GM21528 (cell line): Measurements from ENCODE around the gene DLGAP1.
A peak's percentile ranks its signal among the peaks of the same experiment; 100 is the strongest.
"Not testable (repeated sequence)": the region's sequence is repeated elsewhere in the genome, so short reads cannot be mapped to it uniquely, and the experiment has no call there.

ENCODE experiments used
- ATAC-seq: cut with Tn5 transposase; IDR thresholded peaks from one replicate; pipeline ENCODE4 v1.9.1; 2021; ENCODE audit warnings: mild to moderate bottlenecking, moderate library complexity; ENCODE audit not compliant: unreplicated experiment, low FRiP score

Gene DLGAP1

DNA sequence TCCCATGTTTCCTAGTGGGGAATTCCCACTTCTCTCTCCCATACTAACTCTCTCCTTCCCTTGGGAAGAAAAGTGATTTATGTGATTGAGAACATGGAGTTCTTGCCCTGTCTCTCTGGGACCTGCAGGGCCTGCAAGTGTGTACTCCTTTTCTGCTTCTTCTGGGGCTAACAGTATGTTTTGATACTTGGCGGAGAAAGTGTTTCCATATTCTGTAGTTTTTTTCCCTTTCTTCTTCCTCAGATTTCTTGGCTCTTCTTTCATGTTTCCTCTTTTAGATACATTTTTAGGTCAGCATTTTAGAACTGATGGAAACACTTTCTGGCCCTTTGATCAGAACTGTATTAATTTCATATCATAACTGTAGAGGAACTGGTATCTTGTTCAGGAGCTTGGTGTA is 352.2 kb downstream of the DLGAP1 start:
- no peak for ATAC-seq

DNA sequence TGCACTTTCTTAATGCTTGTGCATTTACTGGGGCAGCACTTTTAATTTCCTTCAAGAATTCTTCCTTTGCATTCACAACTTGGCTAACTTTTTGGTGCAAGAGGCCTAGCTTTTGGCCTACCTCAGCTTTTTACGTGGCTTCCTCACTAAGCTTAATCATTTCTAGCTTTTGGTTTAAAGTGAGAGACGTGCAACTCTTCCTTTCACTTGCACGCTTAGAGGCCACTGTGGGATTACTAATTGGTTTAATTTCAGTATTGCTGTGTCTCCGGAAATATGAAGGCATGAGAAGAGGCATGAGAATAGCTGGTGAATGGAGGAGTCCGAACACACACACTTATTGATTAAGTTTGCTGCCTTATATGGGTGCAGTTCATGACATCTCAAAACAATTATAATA is 354.1 kb downstream of the DLGAP1 start:
- no peak for ATAC-seq

DNA sequence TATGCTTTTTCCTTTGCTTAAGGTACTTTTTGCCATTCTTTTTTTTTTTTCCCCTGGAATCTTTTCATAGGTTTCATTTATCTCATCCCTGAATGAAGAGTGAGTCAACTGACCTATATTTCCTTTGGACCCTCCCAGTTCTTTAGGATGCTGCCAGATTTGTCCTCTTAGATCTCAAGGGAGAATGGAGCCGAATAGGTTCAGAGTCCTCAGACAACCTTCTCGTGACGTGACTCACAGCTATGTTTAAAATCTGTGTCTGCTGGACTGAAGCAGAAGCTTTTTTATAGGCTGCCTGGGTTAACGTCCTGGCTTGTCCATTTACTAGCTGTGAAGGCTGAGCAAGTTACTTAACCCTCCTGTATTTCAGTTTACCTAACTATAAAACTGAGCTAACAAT is 358.6 kb downstream of the DLGAP1 start:
- ATAC-seq: no peak

DNA sequence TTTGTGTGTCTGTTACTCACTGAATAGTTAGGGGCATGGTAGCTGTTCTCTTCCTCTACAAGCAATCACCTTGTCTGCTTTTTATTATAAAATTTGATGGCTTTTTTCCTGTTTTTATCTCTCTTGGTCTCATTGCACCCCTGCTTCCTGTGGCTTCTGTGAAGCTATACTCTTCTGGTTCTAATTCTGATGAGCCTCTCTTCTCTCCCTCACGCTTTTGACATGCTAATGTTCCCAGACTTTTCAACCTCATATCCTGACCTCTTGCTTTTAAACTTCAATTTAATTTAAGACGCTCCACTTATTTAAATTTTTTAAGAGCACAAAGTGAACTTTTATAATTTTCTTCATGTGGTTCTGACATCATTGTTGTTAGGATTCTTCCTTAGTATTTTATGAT is 361.4 kb downstream of the DLGAP1 start:
- no peak for ATAC-seq

DNA sequence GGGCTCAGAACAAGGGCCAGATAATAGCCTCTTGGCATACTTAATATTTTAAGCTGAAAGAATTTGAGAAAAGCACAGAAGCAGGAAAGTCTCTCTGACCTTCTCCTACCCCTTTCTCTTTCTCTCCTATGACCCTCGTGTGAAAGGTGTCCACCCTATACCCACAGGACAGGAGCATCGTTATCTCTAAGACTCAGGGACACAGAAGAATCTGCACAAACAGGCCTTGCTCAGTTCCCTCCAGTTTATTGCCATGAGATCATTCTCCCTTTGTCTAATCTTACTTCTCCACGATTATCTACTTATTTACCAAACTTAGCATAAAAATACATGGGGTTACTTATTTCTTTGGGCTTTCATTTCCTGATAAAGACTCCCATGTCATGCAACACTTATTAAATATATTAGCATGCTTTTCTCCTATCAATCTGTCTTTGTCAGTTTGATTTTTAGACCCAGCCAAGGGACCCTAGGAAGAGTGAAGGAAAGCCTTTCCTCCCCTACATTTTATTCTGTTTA is 370.7 kb downstream of the DLGAP1 start:
- ATAC-seq: no peak

DNA sequence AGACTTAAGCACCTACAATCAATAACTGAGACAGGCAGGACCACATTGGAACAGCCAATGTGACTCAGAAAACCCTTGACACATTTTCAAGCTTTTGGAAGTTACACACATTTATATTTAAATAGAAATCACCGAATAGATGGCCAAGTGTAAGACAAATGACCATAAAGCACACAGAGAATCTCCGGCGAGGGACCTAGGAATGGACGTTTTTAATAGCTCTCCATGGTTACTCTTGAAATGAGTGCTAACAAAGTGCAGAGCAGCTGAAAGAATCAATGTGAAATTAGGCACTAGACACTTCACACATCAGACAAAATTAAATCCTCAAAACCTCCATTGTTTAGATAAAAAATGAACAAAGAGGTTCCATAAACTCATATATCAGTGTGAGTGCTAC is 376.9 kb downstream of the DLGAP1 start:
- ATAC-seq: no peak

DNA sequence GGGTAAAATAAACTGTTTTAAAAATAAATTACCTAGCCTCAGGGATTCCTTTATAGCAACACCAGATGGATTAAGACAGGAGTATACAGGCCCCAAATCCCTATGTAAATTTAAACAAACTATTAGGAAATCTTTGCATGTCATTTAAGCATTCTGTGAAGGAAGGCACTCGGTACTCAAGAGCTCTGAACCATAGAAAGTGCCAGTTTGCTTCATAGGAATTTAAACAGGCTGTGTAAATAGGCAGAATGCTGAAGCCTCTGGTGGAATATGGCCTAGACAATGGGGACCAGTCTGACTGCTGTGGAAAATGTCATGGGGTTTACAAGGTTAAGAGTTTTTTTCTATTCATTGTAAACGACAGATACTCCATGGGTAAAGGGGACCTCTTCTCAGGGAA is 377.4 kb downstream of the DLGAP1 start:
- ATAC-seq: no peak

DNA sequence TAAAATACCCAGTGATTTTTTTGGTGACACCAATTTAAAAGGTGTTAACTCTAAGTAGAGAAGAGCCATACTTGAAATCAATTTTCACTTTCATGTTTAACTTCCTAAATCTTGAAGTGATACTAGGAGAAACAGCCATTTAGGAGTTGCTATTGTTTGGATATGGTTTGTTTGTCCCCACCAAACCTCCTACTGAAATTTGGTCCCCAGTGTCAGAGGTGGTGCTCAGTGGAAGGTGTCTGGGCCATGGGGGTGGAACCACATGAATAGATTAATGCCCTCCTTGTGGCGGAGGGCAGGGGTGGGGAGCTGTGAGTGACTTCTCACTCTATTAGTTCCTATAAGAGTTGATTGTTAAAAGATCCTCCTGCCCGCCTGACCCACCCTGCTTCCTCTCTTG is 377.9 kb downstream of the DLGAP1 start:
- no peak for ATAC-seq

DNA sequence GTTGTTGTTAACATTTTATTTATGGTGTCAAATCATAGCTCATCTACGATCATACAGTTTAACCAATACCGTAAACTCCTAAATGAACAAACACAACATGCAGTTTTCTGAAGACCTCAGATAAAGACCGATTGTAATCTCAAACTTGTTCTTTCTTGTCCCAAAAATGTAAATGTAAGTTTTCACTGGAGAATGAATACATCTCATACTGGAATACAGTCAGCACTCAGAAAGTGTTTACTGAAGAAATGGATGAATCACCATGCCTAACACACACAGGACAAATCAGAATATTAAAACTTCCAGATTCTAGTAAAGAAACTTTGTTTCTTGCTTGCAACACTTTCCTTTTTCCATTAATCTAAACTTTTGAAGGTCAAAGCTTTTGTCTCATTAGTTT is 380.5 kb downstream of the DLGAP1 start:
- no peak for ATAC-seq

DNA sequence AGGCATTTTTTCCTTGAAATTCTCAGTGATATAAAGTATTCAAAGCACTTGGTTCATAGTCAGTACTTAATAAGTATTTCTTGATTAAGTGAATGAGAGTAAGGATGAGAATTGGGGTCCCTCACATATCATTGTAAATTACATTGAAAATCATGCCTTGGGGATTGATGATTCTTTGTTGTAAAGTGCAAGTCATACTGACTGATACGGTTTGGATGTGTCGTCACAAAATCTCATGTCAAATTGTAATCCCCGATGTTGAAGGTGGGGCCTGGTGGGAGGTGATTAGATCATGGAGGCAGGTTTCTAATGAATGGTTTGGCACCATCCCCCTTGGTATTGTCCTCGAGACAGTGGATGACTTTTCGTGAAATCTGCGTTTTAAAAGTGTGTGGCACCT is 385.9 kb downstream of the DLGAP1 start:
- no peak for ATAC-seq

DNA sequence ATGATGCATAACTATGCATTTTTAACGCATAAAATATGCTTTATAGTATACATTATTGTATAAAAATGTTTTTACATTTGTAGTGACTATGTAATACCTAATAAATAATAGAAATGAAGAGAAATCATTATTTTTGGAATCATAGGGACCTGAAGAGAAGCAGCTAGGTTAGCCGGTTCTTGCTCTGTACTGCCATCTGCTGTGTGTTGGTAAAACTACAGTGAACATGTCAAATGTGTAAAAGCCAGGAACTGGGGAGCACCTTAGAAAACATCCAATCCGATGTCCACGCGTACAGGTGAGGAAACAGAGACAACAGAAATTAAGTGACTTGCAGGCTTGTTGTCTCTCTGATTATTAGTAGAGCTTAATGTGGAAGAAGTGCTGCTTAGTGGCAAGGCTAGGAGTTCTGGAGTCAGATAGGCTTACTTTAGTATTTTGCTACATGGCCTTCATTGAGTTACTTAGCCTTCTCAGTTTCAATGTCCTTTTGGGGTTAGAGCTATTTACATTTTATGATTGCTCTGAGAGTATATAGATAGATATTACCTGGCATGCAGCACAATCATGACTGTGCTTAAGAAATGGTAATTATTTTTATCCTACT is 386.5 kb downstream of the DLGAP1 start:
- peak; percentile 76 for ATAC-seq

DNA sequence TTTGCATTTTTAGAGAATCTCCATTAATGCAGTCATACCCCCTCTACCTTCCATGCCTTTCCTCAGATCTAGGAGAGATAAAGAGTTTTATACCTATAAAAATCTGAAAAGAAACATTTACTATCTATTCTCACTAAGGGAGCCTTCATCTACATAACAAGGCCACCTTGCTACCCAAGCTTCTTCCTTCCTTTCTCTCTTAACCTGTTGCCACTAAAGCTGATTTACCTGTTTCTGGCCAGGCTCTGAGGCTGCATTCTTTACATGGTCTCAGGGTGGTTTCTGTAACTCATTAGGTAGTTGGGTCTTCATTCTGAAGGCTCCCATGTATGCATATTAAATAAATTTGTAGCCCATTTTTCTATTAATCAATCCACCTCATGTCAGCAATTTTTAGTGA is 391.6 kb downstream of the DLGAP1 start:
- ATAC-seq: no peak

DNA sequence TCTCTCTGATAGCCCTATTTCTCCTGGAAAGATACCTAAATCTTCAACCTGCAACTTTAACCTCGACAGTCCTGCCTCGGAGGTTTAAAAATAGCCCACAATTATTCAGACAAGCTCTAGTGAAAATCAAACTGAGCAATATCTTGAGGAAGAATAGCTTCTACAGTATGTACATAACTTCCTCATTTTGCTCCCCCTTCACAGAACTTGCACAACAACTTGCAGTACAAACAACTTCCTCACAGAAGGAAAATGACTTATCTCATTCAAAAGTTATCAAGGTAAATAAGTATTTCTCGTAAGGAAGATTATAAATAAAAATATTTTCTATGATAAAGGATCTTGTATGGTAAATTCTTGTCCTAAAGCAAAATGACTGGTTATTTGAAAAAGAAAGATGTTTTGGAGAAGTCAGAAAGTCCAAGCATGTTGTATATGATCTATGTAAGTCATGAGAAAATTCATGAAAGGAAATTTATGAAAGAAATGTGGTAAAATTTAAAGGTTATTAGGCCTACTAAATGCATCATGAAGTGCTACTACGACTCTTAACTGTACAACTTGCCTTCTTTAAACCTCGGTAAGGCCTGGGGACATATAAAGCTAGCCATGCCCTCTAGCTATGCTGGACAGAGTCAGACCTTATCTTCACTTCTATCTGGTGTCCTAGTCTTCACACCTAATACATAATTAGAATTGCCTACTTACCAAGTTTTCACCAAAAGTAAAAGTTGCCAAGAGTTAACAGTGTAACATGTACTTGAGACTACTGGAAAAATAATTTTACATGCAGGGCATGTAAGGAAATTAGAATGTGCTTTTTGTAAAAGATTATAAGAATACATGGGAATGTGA is 394.5 kb downstream of the DLGAP1 start:
- ATAC-seq: no peak

DNA sequence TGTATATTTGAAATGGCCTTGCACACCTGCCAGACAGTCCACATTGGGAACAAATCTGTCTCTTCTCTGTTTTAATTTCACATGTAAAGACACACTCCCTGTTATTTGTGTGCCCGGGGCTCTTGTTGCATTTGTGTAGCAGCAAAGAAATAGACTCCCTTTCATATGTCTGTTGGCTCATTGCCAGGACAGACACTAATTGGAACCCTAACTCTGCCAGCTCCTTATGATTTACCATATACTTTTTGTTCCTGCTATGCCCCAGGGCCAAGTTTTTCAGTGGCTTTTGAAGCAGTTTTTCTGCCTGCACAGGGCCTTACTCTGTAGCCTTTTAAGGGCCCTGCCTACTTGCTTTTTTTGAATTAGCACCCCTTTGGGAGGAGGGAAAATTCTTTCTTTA is 396.9 kb downstream of the DLGAP1 start:
- no peak for ATAC-seq

DNA sequence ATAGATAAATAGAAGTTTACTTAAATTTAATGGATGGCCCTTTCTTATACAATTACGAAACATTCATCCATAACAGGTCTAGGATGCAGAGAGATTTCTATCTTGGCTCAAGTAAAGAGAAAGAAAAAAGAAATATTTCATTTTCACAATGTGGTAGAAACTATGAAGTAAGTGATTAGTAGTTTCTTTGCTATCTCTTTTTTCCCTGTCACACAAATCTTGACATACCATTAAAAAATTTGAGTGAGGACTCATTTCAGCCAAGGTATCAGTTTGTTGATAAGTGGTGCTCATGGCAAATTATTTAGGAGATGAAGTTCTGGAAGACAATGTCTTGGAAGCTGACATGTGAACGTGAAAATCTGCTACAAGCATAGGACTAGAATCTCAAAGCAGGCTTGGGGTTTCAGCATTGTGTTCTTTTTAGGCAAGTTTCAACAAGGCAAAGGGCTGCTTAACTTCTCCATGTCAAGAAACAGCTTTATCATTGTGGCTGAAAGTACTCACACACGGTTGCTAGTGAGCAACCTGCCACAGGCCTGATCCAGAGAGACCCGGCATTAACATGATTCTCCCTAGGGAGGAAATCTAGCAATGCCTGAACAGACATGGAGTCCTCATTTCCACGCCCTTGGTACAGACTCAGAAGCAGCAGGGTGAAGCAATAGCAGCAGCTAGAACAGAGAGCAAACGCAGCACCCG is 414.6 kb downstream of the DLGAP1 start:
- ATAC-seq: no peak

DNA sequence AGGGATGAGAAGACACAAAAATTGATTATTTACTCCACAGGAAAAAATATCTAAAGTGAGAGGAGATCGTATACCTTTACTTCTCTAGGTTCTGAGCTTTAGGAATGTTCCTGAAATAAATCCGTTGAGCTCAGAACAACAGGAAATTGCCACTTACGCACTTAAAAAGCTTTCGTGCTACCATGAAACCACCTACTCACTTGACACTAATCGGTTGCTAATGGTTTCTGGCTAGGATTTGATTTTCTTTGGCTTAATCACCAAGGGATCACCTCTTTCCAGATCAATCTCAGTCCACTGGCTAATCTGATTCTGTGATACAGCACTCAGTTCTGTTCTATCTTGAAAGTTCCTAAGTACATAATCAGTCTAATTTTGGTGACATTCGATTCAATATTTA is 419.6 kb downstream of the DLGAP1 start:
- ATAC-seq: no peak

DNA sequence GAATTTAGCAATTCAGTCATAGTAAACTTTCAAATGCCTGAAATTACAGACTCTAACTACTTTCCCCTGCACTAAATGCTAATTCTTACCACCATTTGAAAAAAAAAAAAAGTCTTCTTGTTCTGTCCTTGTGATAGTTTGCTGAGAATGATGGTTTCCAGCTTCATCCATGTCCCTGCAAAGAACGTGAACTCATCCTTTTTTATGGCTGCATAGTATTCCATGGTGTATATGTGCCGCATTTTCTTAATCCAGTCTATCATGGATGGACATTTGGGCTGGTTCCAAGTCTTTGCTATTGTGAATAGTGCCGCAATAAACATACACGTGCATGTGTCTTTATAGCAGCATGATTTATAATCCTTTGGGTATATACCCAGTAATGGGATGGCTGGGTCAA is 420.3 kb downstream of the DLGAP1 start:
- not testable (repeated sequence) for ATAC-seq

DNA sequence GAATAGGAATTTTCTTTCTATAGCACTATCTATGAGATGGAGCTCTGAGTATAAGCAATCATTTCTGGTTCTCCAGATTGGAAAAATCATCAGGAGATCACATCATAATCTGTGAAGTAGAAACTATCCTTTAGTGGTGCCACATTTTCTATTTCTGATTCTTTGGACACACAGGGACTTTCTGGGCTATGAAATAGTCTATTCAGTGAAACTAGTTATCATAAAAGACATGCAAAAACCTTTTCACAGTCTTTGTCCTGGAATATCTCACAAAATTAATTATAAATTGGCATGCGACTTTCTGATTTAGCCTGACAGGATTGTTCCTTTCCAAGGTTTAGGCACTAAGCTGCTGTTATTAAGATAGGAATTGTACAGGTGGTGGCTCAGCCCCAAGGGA is 428.6 kb downstream of the DLGAP1 start:
- no peak for ATAC-seq

DNA sequence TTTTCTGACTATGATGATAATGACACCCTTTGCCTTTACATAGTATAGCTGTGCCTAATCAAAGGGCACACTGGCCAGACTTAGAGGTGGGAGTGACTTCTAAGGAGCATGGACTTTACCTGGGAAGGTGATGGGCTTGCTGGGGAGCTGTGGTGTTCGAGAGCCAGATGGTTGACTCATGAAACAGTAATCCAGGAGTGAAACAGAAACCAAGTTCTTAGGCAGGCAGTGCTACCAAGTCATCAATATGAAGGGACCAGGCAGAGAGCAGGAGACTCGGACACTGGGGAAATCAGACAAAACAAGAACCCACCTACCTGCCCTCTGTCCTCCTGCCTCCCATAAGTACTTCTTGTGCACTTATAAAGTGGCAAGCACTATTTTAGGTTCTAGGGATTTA is 430.4 kb downstream of the DLGAP1 start:
- ATAC-seq: no peak

DNA sequence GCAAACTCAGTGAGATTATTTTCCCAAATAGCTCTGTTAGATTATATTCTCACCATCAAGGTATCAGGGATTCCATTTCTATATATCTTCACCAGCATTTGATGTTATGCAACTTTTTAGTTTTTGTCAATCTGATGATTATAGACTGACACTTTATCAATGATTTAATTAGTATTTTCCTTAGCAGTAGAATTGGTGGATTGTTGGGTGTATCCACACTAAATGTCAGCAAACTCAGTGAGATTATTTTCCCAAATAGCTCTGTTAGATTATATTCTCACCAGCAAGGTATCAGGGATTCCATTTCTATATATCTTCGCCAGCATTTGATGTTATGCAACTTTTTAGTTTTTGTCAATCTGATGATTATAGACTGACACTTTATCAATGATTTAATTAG is 432.4 kb downstream of the DLGAP1 start:
- not testable (repeated sequence) for ATAC-seq

DNA sequence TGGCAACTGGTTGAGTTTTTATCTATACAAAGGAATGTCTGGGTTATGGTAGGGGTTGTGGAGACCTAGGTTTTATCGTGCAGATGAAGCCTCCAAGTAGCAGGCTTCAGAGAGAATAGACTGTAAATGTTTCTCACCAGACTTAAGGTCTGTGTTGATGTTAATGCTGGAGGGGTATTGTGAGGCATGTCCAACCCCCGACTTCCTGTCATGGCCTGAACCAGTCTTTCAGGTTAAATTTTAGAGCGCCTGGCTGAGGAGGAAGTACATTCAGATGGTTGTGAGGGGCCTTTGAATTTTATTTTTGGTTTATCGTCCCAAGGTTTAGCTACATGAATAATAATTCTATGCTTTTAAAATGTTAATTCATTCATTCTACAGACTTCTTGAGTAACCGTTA is 435.1 kb downstream of the DLGAP1 start:
- no peak for ATAC-seq
